Measurements from ENCODE around the gene LDLRAD4.

The LDLRAD4 gene

DNA sequence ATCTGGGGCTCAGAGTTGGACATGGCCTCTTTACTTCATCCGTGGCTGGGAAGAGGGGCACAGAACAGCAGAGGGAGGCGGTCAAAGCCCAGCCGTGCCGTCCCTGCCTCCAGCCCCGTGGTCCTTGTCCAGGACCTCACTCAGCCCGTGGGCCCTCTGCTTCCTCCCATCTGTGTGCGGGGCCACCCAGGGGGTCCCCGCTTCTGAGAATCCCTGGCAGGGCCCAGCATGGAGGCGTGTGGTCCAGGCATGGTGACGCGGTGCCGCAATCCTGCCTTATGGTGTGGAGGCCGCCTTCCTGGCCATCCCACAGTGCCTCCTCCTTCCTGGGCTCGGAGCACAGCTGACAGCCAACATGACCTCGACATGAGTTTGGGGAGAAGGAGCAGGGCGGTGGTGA lies 275.2 kb downstream of the LDLRAD4 start:
- in situ Hi-C loops (cut with MboI; ENCODE audit: low sequenced_read_pairs, unreplicated experiment), result no loop called here

DNA sequence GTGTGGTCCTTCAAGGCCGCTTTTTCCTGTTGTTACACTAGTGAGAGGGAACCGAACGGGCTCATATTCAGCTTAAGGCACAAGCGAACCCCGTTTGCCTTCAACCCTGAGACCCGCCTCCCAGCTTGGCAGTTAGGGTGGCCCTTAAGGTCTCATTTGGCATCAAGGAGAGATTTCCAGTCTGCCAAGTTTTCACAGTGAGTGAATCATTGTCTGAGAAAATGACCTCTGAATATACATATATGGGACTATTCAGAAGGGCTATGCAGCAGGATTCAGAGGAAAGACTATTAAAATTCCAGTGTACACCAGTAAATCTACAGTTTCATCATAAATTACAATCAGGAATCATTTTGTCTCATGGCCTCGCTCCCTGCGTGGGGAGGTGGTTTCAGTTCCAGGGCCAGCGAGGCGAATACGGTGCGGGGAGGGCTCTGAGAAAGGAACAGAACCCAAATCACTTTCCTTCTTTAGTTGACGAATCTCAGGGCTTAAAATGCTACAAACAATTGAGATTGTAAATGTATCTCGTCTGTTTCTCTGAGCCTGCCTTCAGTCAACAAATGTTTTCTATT lies 276.4 kb downstream of the LDLRAD4 start:
- no peak for DNase-seq (ENCODE audit: low spot score)
- TF ChIP-seq, protein P1, sequence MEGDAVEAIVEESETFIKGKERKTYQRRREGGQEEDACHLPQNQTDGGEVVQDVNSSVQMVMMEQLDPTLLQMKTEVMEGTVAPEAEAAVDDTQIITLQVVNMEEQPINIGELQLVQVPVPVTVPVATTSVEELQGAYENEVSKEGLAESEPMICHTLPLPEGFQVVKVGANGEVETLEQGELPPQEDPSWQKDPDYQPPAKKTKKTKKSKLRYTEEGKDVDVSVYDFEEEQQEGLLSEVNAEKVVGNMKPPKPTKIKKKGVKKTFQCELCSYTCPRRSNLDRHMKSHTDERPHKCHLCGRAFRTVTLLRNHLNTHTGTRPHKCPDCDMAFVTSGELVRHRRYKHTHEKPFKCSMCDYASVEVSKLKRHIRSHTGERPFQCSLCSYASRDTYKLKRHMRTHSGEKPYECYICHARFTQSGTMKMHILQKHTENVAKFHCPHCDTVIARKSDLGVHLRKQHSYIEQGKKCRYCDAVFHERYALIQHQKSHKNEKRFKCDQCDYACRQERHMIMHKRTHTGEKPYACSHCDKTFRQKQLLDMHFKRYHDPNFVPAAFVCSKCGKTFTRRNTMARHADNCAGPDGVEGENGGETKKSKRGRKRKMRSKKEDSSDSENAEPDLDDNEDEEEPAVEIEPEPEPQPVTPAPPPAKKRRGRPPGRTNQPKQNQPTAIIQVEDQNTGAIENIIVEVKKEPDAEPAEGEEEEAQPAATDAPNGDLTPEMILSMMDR (IDR thresholded peaks at IDR 0.05; ENCODE audit: borderline replicate concordance, control extremely low read depth, extremely low read depth, insufficient read depth, missing control alignments), result no peak
- in situ Hi-C loops (cut with MboI; ENCODE audit: low sequenced_read_pairs, unreplicated experiment), result no loop called here

More for the DNA sequence above, 275.2 kb downstream of the LDLRAD4 start:
- DNase-seq (ENCODE audit: low spot score), result no peak
- TF ChIP-seq, protein P1 (IDR thresholded peaks at IDR 0.05; ENCODE audit: borderline replicate concordance, control extremely low read depth, extremely low read depth, insufficient read depth, missing control alignments), result no peak

DNA sequence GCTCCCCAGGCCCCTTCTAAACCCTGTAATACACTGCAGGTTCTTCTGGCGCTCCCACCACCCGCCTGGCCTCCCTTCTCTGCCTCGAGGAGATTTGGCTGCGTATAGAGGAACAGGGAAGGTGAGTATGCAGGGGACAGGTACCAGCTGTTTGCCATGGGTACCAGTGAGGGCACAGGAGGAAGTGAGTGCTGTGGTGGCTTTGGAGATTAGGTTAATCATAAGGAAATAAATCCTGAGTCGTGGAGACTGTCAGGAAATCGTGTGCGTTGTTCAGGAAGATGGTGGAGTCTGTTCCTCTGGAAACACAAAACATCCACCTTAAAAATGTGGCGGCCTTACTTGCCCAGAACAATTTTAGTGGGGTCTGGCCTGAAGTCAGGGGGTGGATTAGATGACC lies 277.4 kb downstream of the LDLRAD4 start:
- TF ChIP-seq, protein P1 (IDR thresholded peaks at IDR 0.05; ENCODE audit: borderline replicate concordance, control extremely low read depth, extremely low read depth, insufficient read depth, missing control alignments), result no peak
- in situ Hi-C loops (cut with MboI; ENCODE audit: low sequenced_read_pairs, unreplicated experiment), result no loop called here
- DNase-seq (ENCODE audit: low spot score), result no peak

DNA sequence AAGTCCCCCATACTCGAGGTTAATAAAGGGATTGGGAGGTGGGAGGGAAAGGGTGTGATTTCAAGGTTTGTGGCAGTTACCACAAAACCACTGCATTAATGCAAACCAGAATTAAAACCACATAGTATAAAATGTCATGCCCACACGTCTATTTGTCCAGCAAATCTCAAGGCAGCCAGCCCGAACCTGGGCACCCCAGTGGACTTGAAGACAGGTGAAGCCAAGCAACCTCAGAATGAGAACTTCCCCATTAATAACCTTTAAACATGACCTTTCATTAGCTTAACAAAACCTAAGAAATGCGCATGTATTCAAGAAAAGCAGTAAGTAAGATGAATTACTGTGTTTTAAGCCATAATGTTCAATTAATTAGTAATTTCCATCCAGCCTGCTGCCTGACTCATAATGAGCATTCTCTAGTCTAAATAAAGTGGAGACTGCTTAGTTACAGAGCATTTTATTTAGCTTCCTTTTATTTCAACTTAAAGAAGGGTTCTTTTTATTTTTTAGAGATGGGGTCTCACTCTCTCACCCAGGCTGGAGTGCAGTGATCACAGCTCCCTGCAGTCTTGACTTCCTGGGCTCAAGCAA lies 278.2 kb downstream of the LDLRAD4 start:
- TF ChIP-seq, protein P1 (IDR thresholded peaks at IDR 0.05; ENCODE audit: borderline replicate concordance, control extremely low read depth, extremely low read depth, insufficient read depth, missing control alignments), result no peak
- in situ Hi-C loops (cut with MboI; ENCODE audit: low sequenced_read_pairs, unreplicated experiment), result no loop called here
- DNase-seq (ENCODE audit: low spot score), result no peak

DNA sequence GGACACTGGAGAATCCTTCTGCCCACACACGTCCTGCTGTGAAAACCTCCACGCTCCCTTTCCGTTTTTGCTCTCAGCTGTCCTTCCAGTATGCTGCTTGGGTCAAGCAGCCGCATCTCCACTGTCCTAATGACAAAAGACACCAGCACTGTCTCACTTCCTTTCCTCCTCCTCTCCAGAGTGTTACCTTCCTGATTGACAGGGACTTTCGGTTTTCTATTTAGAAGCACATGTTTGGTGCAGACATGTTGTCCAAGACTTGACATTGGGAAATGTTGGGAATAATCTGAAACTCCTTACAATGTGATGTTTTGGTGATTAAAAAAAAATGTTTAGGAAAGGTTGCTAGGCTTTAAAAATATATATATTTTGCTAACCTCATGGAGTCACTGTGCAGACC lies 281.2 kb downstream of the LDLRAD4 start:
- TF ChIP-seq, protein P1 (IDR thresholded peaks at IDR 0.05; ENCODE audit: borderline replicate concordance, control extremely low read depth, extremely low read depth, insufficient read depth, missing control alignments), result no peak
- in situ Hi-C loops (cut with MboI; ENCODE audit: low sequenced_read_pairs, unreplicated experiment), result loop anchor here (25.0 kb wide), 1 partner anchor 288 kb away; the partner anchor contains the start of gene LDLRAD4
- DNase-seq (ENCODE audit: low spot score), result no peak

DNA sequence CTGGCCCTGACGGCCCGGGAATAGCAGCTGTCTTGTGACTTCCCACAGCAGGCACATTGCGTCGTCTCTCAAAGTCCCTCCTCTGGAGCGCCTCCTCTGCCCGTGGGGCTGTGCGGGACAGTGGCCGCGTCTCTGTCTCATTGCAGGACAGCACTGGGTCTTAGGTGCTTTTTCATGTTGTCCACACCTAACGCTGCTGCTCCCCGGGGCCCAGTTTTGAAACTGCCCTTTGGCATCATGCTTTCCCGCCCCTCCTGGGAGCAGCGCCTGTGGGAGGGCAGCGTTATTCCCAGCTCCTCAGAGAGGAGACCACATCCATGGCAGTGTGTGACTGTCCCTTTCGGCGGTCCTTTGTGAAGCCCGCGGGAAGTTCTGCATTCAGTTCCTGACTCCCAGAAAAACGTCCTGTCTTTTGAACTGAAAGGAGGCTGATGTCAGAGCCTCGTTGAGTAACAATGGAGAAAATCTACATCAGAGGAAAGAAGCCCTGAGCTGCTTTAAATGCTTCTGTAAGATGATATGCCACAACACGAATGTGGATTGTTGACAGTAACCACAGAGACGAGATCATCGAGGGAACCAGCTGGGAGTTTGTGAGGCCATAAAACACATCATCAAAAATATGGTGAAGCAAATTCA lies 281.8 kb downstream of the LDLRAD4 start:
- TF ChIP-seq, protein P1 (IDR thresholded peaks at IDR 0.05; ENCODE audit: borderline replicate concordance, control extremely low read depth, extremely low read depth, insufficient read depth, missing control alignments), result no peak
- in situ Hi-C loops (cut with MboI; ENCODE audit: low sequenced_read_pairs, unreplicated experiment), result loop anchor here (25.0 kb wide), 1 partner anchor 288 kb away; the partner anchor contains the start of gene LDLRAD4
- no peak for DNase-seq (ENCODE audit: low spot score)

Measured in GM13976 (cell line).